ENCODE measurements around the gene ATG13. TPM values are rescaled to one million over a fixed set of nuclear protein-coding genes. Genes with fewer than 3 reads are reported as not detected.

Gene ATG13
- total and polyA plus RNA-seq, 2 of the 8 experiments (the other 6 are each of a cell fraction or from before 2014, with no cell fraction given) = 65.0 to 77.4 TPM

DNA sequence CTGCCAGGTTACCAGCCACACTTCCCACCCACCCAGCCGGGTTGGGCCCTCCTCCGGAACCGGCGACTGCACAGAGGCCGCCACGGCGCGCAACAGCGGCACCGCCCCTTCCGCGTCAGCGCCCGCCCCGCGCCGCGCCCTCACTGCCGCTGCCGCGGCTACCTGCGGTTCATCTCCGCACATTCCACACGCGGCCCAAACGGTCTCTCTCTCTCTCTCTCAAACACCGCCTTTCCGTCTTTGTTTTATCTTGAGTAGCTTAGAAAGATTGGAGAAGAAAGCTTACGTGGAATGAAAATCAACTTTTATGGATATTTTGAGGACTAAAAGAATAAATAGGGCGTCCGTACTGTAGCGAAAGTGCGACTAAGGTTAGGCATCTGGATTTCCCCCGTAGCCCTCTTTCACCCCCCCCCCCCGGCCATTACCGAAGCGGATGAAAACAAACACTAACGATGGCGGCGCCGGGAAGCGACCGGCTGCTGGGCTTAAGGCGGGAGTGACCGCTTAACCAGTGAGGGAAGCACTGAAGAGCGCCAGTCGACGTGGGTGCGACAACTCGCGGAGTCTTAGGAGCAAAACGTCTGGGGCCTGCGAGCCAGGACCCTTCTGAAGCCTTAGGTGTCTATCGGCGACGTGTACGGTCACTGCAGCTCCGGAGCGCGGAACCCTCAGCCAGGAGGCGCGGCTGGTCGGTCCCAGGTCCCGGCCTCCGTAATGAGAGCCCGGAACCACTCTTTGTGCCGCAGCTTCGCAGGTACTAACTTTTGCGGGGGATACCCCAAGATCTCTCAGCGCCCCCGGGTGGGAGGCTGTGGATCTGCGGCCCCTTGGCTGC lies at the start of gene ATG13, which contains the start of gene HARBI1 (continued):
- no peak for TF ChIP-seq JUN (IDR thresholded peaks at IDR 0.05; ENCODE audit: low read depth, low read length)
- no peak for TF ChIP-seq BRCA1 (IDR thresholded peaks at IDR 0.05; ENCODE audit: low read depth, low read length)
- TF ChIP-seq FOSL1 (IDR thresholded peaks at IDR 0.05; ENCODE audit: insufficient read depth, low read depth, low read length) = no peak
- peak; percentile 54 for TF ChIP-seq POLR2AphosphoS5 (IDR thresholded peaks at IDR 0.05; ENCODE audit: low read depth, low read length)
- peak; percentile 31 to 97; a peak in 1 of 3 replicates for TF ChIP-seq EP300 (IDR thresholded peaks at IDR 0.05; ENCODE audit: borderline replicate concordance in 1 of 2, low read depth in 2 of 2, low read length in 2 of 2)
- TF ChIP-seq, protein P1, sequence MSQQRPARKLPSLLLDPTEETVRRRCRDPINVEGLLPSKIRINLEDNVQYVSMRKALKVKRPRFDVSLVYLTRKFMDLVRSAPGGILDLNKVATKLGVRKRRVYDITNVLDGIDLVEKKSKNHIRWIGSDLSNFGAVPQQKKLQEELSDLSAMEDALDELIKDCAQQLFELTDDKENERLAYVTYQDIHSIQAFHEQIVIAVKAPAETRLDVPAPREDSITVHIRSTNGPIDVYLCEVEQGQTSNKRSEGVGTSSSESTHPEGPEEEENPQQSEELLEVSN (IDR thresholded peaks at IDR 0.05) = 0 out of 2 replicates have a peak, but pooled peaks have one; percentile 13
- TF ChIP-seq SRF (IDR thresholded peaks at IDR 0.05; ENCODE audit: low read depth, low read length) = no peak
- TF ChIP-seq SP2 (IDR thresholded peaks at IDR 0.05; ENCODE audit: low read length) = no peak
- TF ChIP-seq, protein P2, sequence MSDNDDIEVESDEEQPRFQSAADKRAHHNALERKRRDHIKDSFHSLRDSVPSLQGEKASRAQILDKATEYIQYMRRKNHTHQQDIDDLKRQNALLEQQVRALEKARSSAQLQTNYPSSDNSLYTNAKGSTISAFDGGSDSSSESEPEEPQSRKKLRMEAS (IDR thresholded peaks at IDR 0.05) = peak; percentile 37
- no peak for TF ChIP-seq GABPA (IDR thresholded peaks at IDR 0.05; ENCODE audit: borderline replicate concordance, insufficient read depth, low read length)
- TF ChIP-seq BACH1 (IDR thresholded peaks at IDR 0.05; ENCODE audit: low read length) = 0 out of 2 replicates have a peak, but pooled peaks have one; percentile 57

All from H1 (cell line).